Measurements from ENCODE around the gene RCSD1.

RCSD1 gene

GRCh38 chr1:167750641-167751040 is 120.6 kb downstream of the RCSD1 start:
- no peaks in the 10 kb centered on the region for H3F3A ChIP-seq (ENCODE audit: insufficient read depth, low read length)
- peaks cover 31% of the 10 kb centered on the region for H3K79me2 ChIP-seq (ENCODE audit: insufficient read depth, low read length)
- no peak overlapping the region for H3K4me3 ChIP-seq (ENCODE audit: low read depth, low read length, poor library complexity, severe bottlenecking)
- no peaks in the 10 kb centered on the region for H3K9me3 ChIP-seq (ENCODE audit: low read length)
- no peaks in the 10 kb centered on the region for H3K27me3 ChIP-seq (ENCODE audit: insufficient read depth, low read length)
- H3K4me2 ChIP-seq (ENCODE audit: low read length) = no peak overlapping the region
- H3K9me2 ChIP-seq (ENCODE audit: low read depth, low read length) = no peaks in the 10 kb centered on the region
- H3K27ac ChIP-seq (ENCODE audit: low read depth, low read length, poor library complexity, severe bottlenecking) = no peak overlapping the region
- H2AFZ ChIP-seq (ENCODE audit: low read length) = no peak overlapping the region
- TF ChIP-seq CTCF (IDR thresholded peaks at IDR 0.05; ENCODE audit: low read length) = no peak
- no peak for TF ChIP-seq EZH2 (IDR thresholded peaks at IDR 0.05; ENCODE audit: borderline replicate concordance, low read length)
- H3K36me3 ChIP-seq (ENCODE audit: insufficient read depth, low read length) = no peaks in the 10 kb centered on the region; the same call in 1 of the 2 replicates
- no peak overlapping the region for H3K9ac ChIP-seq (ENCODE audit: low read length)
- no peaks in the 10 kb centered on the region for H4K20me1 ChIP-seq (ENCODE audit: insufficient read depth, low read length)
- peaks cover 81% of the 10 kb centered on the region for H3K4me1 ChIP-seq (ENCODE audit: insufficient read depth, low read length, severe bottlenecking)

DNA sequence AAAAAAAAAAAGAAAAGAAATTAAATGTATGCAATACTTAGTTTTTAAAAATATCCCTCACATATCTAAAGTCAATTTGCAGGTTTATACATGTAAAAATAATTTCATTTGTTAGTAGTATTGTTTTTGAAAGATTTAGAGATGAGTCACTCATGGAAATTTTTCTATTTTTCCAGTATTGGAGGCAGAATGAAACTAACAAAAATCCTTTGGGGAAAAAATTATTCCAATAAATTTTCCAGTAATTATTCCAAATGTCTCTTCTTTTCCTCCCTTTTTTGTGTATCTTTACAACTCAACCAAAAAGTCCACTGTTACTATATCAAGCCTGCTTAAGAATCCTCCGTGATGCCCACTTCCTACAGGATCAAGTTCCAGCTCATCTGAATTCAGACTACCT is 121.6 kb downstream of the RCSD1 start:
- no peaks in the 10 kb centered on the region for H4K20me1 ChIP-seq (ENCODE audit: insufficient read depth, low read length)
- peak overlapping the region; percentile 70; the same call in 1 of the 2 replicates for H3K4me2 ChIP-seq (ENCODE audit: low read length)
- no peak for TF ChIP-seq EZH2 (IDR thresholded peaks at IDR 0.05; ENCODE audit: borderline replicate concordance, low read length)
- no peak for TF ChIP-seq CTCF (IDR thresholded peaks at IDR 0.05; ENCODE audit: low read length)
- H3K4me1 ChIP-seq (ENCODE audit: insufficient read depth, low read length, severe bottlenecking) = peaks cover 86% of the 10 kb centered on the region
- H3K9me2 ChIP-seq (ENCODE audit: low read depth, low read length) = no peaks in the 10 kb centered on the region
- no peak overlapping the region for H3K4me3 ChIP-seq (ENCODE audit: low read depth, low read length, poor library complexity, severe bottlenecking)
- no peaks in the 10 kb centered on the region; the same call in 1 of the 2 replicates for H3K36me3 ChIP-seq (ENCODE audit: insufficient read depth, low read length)
- H3K27me3 ChIP-seq (ENCODE audit: insufficient read depth, low read length) = no peaks in the 10 kb centered on the region
- H3K27ac ChIP-seq (ENCODE audit: low read depth, low read length, poor library complexity, severe bottlenecking) = peak overlapping the region; percentile 89
- H3F3A ChIP-seq (ENCODE audit: insufficient read depth, low read length) = no peaks in the 10 kb centered on the region
- no peaks in the 10 kb centered on the region for H3K9me3 ChIP-seq (ENCODE audit: low read length)
- peak overlapping the region; percentile 21; the same call in 1 of the 2 replicates for H3K9ac ChIP-seq (ENCODE audit: low read length)
- peaks cover 31% of the 10 kb centered on the region for H3K79me2 ChIP-seq (ENCODE audit: insufficient read depth, low read length)
- no peak overlapping the region for H2AFZ ChIP-seq (ENCODE audit: low read length)

DNA sequence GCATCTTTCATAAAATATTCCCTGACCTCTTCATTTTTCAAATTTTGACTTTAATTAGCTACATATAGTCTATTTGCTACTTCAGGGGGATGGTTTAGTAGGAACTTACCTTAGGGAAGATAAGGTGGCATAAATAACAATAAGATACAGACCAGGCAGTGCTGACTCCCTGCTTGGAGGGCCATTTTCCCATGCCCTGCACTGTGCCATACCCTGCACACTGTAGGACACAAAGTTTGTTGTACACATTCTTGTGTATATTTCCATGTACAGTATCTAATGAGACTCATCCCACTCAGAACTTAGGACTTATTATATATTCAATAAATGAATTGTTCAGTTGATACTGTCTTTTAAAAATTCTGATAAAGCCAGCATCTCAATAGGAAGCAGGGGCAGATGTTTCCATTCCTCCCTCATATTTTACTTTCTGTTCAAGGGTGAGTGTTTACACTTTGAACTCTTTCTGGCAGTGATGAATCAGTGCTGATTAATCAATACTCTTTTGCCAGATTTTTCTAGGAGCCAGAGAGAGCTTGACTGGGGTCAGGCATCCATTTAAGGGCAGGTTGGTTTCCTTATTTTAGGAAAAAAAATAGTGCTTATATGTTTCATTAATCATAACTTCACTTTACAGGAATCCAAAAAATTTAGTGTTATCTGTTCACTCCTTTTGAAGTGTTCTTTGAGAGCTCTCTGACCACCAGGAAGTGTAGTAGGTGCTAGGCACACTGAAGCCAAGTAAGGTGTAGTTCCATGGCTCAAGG is 122.4 kb downstream of the RCSD1 start:
- no peaks in the 10 kb centered on the region; the same call in 1 of the 2 replicates for H3K36me3 ChIP-seq (ENCODE audit: insufficient read depth, low read length)
- H3K27me3 ChIP-seq (ENCODE audit: insufficient read depth, low read length) = no peaks in the 10 kb centered on the region
- no peak overlapping the region for H2AFZ ChIP-seq (ENCODE audit: low read length)
- H3F3A ChIP-seq (ENCODE audit: insufficient read depth, low read length) = no peaks in the 10 kb centered on the region
- H3K9me3 ChIP-seq (ENCODE audit: low read length) = no peaks in the 10 kb centered on the region
- TF ChIP-seq CTCF (IDR thresholded peaks at IDR 0.05; ENCODE audit: low read length) (no peak), EZH2 (IDR thresholded peaks at IDR 0.05; ENCODE audit: borderline replicate concordance, low read length) (no peak)
- peak overlapping the region; percentile 89 for H3K27ac ChIP-seq (ENCODE audit: low read depth, low read length, poor library complexity, severe bottlenecking)
- H3K4me2 ChIP-seq (ENCODE audit: low read length) = peak overlapping the region; percentile 70
- no peaks in the 10 kb centered on the region for H4K20me1 ChIP-seq (ENCODE audit: insufficient read depth, low read length)
- H3K9me2 ChIP-seq (ENCODE audit: low read depth, low read length) = no peaks in the 10 kb centered on the region
- H3K9ac ChIP-seq (ENCODE audit: low read length) = peak overlapping the region; percentile 21; the same call in 1 of the 2 replicates
- H3K4me1 ChIP-seq (ENCODE audit: insufficient read depth, low read length, severe bottlenecking) = peaks cover 86% of the 10 kb centered on the region
- peak overlapping the region; percentile 45 for H3K4me3 ChIP-seq (ENCODE audit: low read depth, low read length, poor library complexity, severe bottlenecking)
- H3K79me2 ChIP-seq (ENCODE audit: insufficient read depth, low read length) = peaks cover 34% of the 10 kb centered on the region

Data from OCI-LY1 (cell line).